ENCODE results near the gene CRAMP1. TPM values are rescaled to one million over a fixed set of nuclear protein-coding genes. Genes with fewer than 3 reads are reported as not detected.
"Not testable (repeated sequence)": the region's sequence is repeated elsewhere in the genome, so short reads cannot be mapped to it uniquely, and the experiment has no call there.

CRAMP1 gene, protein sequence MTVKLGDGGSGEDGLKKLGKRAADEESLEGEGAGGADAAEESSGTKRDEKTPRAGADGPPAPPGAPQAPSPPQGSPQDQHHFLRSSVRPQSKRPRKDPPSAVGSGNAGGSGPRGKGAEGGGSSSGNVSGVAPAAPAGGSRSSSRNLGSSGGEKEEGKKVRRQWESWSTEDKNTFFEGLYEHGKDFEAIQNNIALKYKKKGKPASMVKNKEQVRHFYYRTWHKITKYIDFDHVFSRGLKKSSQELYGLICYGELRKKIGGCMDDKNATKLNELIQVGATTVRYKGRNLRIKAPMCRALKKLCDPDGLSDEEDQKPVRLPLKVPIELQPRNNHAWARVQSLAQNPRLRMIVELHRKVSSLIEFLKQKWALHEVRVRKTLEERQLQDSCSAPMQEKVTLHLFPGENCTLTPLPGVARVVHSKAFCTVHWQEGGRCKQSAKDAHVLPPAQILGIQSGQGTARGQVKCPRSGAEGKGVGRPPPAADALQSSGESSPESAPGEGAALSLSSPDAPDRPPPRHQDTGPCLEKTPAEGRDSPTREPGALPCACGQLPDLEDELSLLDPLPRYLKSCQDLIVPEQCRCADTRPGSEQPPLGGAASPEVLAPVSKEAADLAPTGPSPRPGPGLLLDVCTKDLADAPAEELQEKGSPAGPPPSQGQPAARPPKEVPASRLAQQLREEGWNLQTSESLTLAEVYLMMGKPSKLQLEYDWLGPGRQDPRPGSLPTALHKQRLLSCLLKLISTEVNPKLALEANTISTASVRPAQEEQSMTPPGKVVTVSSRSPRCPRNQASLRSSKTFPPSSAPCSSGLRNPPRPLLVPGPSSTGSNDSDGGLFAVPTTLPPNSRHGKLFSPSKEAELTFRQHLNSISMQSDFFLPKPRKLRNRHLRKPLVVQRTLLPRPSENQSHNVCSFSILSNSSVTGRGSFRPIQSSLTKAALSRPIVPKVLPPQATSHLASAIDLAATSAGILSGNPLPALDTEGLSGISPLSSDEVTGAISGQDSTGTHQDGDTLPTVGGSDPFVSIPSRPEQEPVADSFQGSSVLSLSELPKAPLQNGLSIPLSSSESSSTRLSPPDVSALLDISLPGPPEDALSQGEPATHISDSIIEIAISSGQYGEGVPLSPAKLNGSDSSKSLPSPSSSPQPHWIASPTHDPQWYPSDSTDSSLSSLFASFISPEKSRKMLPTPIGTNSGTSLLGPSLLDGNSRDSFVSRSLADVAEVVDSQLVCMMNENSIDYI (N-terminal part only)
- 7.0 and 8.1 TPM in 2 replicates for total RNA-seq (2014; rRNA removed; shearing (Covaris generic))

DNA sequence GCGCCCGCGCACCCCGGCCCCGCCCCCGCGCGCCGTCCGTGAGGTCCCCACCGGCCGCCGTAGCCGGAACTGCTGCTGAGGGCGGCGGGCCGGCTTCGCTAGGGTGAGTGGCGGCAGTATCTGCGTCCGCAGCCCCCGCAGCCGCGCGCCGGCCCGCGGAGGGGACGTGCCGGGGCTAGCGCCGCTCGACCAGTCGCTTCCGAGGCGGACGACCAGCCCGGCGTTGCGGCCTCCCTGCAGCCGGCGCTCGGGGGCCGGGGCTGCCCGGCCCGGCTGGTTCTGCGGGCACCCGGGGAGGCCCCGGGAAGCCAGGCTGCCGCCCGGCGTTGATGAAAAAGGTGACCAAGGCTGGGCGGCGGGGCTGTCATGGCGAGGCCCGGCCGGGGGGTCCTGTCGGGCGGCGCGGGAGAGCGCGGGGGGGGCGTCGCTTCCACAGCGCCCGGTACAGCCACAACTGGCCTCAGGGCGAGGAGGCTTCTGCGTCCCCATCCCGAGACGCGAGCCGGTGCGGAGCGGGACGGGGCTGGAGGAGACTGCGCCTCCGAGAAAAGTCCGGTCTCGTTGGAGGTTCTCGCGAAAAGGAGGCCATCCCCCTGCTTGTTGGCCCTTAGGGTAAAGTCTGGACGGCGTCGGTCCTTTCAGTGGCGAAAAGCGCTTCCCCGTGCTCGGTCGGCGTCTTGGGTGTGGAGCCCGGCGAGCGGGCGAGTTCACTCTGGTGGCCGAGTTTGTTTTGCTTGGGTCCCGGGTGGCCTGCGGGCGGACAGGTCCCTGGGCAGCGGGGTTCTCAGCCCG is at the start of gene CRAMP1:
TSS of gene CRAMP1 (plus strand) at position 41 of the 792 bp plus-strand sequence. CDS start 2,280 bp downstream, outside the sequence.
- DNase-seq (ENCODE audit: low spot score) = no peak

DNA sequence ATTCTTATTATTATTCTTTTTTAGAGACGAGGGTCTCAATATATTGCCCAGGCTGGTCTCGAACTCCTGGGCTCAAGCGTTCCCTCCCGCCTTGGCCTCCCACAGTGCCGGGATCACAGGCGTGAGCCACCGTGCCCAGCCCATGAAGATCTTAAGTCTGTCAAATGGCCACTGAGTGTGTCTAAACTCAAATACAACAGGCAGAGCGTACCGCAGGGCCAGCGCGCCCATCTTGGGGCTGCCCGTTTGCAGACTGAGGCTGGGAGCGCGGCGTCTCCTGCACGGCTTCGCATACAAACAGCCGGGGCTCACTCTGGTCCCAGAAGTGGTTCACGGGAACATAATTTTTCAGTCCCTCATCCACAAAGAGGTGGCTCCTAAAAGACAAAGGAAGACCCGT is 48.4 kb upstream of the CRAMP1 start:
- DNase-seq (ENCODE audit: low spot score) = no peak

DNA sequence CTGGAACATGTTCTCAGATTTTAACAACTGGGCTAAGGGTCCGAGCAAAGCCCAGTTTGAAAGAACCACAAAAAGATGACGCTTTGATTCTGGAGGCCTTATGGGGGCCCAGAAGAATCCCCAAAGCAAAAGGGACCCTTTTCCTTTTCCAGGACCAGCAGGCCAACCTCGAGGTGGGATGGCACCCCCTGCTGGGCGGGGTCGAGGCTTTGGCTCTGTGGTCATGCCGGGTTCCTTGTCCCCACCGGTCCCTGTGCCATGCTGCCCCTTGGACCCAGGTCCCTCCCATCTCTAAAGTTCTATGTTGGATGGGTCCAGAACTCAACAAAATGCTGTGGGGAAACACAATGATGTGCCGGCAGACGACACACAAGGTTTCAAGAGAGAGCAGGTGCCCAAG is 47.8 kb upstream of the CRAMP1 start:
- no peak for DNase-seq (ENCODE audit: low spot score)

DNA sequence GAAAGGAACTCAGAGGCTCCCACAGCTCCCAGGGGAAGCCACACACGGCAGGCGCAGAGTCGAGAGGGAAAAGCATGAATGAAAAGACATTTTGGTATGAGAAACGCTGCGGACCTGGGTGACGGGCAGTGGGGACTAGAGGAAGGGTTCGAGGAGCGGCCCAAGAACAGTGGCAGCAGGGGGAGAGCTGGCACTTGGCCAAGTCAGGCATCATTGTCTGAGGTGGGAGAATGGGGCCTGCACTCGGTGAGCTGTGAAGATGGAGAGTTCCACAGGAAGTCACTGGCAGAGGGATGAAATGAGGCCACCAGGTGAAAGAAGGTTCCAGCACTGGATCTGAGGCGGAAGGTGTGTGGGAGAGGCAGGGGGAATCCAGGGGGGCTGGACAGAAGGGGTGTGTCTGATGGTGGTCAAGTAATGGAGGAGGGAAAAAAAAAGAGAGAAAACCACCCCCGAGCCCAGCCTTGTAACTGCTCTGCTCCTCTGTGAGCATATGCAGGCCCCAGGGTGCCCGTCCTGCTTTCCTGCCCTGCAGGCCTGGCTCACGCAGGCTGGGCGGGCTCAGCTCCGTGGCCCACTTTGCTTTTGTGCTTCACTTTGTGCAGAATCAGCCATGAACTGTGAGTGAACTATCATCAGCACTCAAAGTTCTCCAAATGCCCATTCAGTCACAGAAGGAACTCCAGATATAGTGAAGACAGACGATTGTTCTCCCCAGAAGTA is 46.9 kb upstream of the CRAMP1 start:
- no peak for DNase-seq (ENCODE audit: low spot score)

DNA sequence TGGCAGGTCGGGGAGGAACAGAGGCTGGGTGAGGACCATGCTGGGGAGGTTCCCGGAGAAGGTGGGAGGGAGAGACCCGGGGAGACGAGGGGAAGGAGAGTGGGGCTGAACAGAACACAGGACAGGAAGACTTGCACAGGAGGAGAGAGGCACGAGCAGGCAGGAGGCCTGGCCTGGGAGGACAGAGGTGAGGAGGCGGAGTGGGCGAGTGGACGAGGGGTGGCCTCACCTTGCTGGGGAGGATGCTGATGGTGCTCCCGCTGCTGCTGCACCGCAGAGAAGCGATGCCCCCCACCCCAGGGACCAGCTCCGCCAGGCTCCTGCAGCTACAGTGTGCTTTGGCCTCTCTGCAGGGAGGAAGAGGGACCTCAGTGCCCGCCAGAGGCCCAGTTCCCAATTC is 44.2 kb upstream of the CRAMP1 start:
- DNase-seq (ENCODE audit: low spot score) = no peak

DNA sequence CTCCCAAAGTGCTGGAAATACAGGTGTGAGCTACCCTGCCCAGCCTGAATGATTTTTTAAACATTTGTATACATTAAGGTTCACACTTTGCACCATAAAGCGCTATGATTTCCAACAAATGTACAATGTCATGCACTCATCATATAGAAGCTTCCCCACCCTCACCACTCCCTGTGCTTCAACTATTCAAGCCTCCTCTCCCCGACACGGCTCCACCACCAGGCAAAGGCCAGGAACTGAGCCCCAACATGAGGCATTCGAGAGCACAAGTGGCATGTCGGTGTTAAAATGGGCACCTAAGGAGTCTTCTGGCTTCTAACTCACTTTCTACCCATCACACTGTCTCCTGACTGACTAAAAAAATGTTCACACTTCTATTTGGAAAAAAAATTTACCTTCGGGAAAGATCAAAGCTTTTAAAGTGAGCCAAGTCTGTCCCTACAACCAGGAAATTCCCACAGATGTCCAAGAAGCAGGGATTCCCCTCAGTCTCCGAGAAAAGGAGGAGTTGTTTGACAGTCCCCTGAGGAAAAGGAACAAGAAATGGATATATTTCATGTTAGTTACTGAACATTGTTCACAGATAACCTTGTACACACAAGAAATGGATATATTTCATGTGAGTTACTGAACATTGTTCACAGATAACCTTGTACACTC is 41.0 kb upstream of the CRAMP1 start:
- DNase-seq (ENCODE audit: low spot score) = no peak

DNA sequence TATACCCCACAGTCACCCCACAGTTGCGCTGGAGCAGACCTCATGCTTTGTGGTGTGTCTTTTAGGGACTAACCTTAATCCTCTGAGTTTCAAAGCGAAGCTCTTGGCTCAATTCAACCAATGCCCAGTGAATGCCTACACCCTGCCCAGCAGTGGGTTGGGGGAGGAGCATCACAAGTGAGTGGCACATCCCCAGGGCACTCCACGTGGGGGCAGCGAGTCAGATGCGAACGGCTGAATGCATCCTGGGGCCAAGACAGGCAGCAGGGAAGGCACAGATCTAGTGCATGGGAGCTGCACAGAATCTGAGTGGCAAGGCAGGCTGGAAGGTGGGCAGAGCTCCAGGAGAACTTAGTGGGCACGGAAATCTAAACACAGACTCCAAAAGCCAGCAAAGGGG is 39.5 kb upstream of the CRAMP1 start:
- DNase-seq (ENCODE audit: low spot score) = peak; percentile 18

DNA sequence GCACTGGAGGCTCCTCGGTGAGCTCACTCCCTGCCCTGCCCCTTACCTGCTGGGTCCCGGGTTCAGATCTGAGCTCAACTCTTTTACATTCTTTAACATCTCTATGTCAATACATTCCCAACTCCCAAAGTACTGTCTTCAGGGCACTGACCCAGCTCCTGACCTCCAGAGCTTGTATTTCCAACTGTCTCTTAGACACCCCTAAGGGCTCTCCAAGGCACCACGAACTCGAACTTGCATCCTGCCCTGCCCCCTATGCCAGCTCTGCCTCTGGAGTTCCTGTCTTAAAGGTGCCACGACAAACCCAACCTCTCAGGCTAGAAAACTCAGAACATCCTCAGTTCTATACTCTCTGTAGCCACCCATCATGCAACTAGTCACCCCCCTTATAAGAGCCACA is 38.9 kb upstream of the CRAMP1 start:
- DNase-seq (ENCODE audit: low spot score) = no peak

DNA sequence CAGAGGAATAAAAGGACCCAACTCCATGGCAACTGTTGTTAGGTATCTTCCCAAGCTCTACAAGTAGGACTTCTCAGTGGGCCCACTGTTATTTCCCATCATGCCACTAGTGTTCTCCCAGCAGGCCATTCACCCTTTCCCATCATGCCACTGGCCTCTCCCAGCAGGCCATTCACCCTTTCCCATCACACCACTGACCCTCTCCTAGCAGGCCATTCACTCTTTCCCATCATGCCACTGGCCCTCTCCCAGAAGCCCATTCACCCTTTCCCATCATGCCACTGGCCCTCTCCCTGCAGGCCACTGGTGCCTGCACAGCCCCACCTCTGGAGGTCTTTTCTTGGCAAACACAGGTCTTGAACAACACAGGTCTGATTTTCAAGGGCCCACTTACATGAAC is 36.6 kb upstream of the CRAMP1 start:
- no peak for DNase-seq (ENCODE audit: low spot score)

DNA sequence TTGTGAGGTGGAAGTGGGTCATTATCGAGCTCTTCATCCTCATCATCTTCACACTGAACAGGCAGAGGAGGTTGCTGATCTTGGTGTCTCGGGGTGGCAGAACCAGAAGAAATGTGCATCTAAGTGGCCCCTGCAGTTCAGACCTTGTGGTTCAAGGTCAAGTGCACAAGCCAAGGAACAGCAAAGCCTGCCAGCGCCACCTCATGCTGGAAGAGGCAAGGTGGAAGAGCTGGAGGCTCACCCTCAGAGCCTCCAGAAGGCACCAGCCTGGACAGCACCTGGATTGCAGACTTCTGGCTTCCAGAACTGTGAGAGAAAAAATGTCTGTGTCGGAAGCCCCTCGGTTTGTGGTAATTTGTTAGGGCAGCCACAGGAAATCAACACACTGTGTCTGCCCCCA is 32.9 kb upstream of the CRAMP1 start:
- DNase-seq (ENCODE audit: low spot score) = no peak

DNA sequence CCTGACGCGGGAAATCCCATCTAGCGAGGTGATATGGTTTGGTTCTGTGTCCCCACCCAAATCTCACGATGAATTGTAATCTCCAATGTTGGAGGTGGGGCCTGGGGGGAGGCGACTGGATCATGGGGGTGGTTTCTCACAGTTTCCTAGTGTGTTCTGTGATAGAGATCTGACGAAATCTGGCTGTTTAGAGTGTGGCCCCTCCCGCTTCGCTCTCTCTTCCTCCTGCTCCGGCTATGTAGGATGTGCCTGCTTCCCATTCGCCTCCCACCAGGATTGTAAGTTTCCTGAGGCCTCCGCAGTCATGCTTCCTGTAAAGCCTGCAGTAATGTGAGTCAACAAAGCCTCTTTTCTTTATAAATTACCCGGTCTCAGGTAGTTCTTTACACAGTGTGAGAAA is 31.9 kb upstream of the CRAMP1 start:
- DNase-seq (ENCODE audit: low spot score) = no peak

DNA sequence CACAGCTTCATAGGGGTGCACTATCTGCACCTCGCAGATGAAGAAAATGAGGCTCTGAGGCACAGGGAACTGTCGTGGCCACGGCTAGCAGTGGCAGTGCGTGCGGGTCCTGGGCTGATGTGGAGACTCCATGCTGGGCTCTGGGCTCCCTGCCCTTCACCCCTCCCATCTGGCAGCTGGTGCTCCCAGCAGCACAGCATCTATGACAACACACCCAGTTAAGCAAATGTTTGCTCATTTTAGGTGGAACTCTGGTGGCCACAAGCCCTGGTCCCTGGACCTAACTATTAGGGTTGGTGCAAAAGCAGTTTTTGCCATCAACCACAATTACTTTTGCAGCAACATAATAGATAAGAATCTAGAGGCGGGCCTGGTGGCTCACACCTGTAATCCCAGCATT is 31.2 kb upstream of the CRAMP1 start:
- DNase-seq (ENCODE audit: low spot score) = no peak

DNA sequence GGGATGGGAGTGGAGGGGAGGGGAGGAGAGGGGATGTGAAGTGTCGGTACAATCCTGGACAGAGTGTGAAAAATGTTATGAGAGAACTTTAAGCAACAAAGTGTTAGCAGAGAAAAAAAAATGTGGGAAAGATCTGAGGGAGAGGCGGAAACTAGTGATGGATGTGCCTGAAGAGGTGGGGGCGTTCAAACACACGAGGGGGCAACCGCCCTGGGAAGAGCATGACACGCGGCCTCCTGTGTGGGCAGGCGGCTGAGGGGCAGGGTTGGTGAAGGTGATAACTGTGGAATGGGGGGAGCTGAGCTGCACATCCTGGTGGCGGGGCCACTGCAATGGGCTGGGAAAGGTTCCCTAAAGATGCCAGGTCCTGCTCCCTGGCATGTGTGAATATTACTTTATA is 30.4 kb upstream of the CRAMP1 start:
- DNase-seq (ENCODE audit: low spot score) = no peak

DNA sequence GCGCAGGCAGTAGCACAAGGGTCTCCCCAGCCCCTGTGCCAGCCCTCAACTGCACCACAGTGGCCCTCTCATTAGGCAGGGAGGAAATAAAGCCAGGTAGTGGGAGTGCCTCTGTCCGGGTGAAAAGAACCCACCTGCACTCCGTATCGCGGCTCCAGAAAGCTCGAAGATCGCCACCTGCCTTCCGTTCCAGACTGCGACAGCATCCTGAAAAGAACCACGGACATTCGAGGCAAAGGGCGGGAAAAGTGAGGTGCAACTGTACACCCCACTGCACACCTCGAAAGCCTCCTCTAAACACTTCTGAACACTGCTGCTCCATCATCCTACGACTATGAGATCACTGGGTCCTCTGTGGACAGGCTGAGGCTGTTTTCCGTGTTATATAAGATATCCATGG is 29.0 kb upstream of the CRAMP1 start:
- DNase-seq (ENCODE audit: low spot score) = no peak

DNA sequence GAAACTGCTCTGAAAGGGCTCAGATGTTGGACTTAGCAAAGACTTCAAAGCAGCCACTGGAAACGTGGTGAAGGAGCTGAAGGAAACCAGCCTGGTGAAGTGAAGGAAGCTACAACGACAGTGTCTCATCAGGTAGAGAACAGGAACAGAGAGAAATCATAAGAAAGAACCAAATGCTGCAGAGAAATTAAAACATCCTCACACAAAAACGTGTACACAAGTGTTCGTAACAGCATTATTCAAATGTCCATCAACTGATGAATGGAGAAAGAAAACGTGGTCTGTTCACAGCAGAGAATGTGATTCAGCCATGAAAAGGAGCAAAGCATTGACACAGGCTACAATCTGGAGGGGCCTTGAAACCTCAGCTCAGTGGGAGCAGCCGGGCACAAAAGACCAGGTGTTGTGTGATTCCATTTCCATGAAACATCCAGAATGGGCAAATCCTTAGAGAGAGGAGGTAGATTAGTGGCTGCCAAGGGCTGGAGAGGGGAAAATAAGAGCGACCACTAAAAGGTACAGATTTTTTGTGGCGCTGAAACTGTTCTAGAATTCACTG is 27.2 kb upstream of the CRAMP1 start:
- DNase-seq (ENCODE audit: low spot score) = no peak

DNA sequence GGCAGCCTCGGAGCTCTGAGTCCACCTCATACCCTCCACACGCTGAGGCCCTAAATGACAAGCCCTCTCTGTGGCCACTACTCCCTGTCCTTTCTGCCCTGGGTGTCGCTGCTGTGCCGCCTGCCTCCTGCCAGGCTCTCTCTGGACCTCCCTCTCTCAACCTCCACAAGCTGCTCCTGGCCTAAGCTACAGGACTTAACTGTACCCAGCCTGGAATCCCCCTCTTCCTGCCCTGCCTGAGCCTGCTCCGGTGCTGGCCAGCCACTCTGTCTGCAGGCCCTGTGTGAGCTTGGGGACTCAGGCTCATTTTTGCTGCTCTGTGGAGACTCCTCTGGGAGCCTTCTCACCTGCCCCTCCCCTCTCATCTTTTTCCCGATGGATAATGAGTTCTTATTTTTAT is 21.8 kb upstream of the CRAMP1 start:
- DNase-seq (ENCODE audit: low spot score) = no peak

DNA sequence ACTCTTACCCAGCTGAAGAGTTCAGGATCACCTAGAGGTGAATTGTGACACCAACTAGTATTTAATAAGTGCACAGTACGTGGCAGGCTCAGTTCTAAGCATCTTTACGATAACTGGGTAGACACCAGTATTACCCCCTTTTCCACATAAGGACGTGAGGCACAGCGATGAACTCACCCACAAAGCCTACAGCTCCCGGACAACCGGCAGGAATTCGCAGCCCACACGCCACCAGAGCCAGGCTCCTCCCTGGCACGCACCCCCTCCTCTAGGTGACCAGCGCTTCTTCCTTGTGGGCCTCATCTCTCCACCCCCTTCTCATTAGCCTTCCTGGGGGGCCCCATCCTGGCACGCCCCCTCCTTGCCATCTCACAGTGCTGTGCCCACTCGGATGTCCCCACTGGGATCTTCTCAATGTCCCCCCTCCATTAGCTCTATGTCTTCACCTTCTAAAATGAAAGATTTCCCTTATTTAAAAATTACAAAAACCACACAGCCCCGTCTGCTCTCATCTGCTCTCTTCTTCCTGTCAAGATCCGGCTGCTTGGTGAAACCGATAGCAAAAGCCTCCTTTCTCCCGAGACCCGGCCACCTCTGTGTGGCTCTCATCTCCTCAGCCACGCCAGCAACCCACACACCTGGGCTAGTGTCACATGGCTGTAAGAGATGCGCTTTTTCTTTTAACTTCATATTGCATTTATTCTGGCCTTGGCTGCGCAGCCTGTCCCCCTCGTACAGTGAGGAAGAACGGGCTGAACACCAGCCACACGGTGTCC is 21.0 kb upstream of the CRAMP1 start:
- no peak for DNase-seq (ENCODE audit: low spot score)

DNA sequence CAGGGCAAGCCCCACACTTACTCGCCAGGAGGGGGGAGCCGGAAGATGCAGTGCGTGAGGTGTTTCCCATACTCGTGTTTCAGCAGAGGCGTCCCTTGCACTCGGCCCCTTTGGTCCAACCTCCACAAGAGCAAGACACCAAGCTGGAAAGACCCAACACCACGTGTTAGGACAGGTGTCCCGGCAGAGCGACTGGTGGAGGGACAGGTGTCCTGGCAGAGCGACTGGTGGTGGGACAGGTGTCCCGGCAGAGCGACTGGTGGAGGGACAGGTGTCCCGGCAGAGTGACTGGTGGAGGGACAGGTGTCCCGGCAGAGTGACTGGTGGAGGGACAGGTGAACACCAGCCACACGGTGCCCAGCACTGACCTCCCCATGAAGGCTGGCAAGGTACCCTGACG is 19.7 kb upstream of the CRAMP1 start:
- DNase-seq (ENCODE audit: low spot score) = no peak

DNA sequence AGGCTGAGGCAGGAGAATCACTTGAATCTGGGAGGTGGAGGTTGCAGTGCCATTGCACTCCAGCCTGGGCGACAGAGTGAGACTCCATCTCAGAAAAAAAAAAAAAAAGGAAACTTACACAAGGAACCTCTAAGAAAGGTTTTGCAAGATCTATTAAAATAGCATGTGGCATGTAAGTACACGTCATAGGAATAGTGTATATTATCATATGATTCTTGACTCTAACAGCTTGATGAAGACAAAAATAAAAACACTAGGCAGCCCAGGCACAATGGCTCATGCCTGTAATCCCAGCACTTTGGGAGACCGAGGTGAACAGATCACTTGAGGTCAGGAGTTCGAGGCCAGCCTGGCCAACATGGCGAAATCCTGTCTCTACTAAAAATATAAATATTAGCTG is 16.6 kb upstream of the CRAMP1 start:
- DNase-seq (ENCODE audit: low spot score) = not testable (repeated sequence)
